PC-9 (cell line): ENCODE measurements around the gene MYO1B. TPM values are rescaled to one million over a fixed set of nuclear protein-coding genes. Genes with fewer than 3 reads are reported as not detected.

ENCODE experiments used
- BruUV-seq: library from RNA; stranded (reverse); fragments of 400-500 nt; replicated peaks from 2 replicates; lab custom pipeline; 2021; lab: Mats Ljungman, UMichigan
- CTCF ChIA-PET: fragments of 300-600 bp; sonication (Branson Sonifier 250); formaldehyde crosslinking; loops from one replicate; lab custom pipeline; 2022; ENCODE audit warnings: antibody characterized with exemption; lab: Charles Lee
- POLR2A ChIA-PET: fragments of 300-600 bp; sonication (Branson Sonifier 250); formaldehyde crosslinking; loops from one replicate; lab custom pipeline; 2022; ENCODE audit warnings: antibody characterized with exemption; ENCODE audit not compliant: unreplicated experiment; lab: Charles Lee
- DNase-seq, 2 experiments: peaks; one replicate each; pipeline versions ENCODE4 v3.0.0 to v3.0.0-alpha.2; 2015 to 2022; ENCODE audit warnings: mixed read lengths in 1 of 2
- H2AFZ ChIP-seq: fragments of 200-600 bp; sonication (generic); 2 replicates; pipeline ENCODE4 v1.8.1; 2017; ENCODE audit warnings: antibody characterized with exemption
- H3F3A ChIP-seq: fragments of 200-600 bp; sonication (generic); 2 replicates; pipeline ENCODE4 v1.8.1; 2017; ENCODE audit warnings: antibody characterized with exemption, mild to moderate bottlenecking, low read depth; ENCODE audit not compliant: insufficient read depth
- H3K27ac ChIP-seq: fragments of 200-600 bp; sonication (generic); 2 replicates; pipeline ENCODE4 v1.6.1; 2016; ENCODE audit warnings: mixed run types
- H3K27me3 ChIP-seq: fragments of 200-600 bp; sonication (generic); 2 replicates; pipeline ENCODE4 v1.6.1; 2016; ENCODE audit warnings: low read depth, mixed run types; ENCODE audit not compliant: insufficient read depth
- H3K36me3 ChIP-seq: fragments of 200-600 bp; sonication (generic); 2 replicates; pipeline ENCODE4 v1.6.1; 2016; ENCODE audit warnings: low read depth, mixed run types
- H3K4me1 ChIP-seq: fragments of 200-600 bp; sonication (generic); replicated peaks from 2 replicates; pipeline ENCODE4 v1.6.1; 2016; ENCODE audit warnings: mixed run types; ENCODE audit not compliant: insufficient read depth
- H3K4me2 ChIP-seq: fragments of 200-600 bp; sonication (generic); 2 replicates; pipeline ENCODE4 v1.6.1; 2017; ENCODE audit warnings: mixed run types
- H3K4me3 ChIP-seq: fragments of 200-600 bp; sonication (generic); 2 replicates; pipeline ENCODE4 v1.6.1; 2016; ENCODE audit warnings: mixed run types
- H3K79me2 ChIP-seq: fragments of 200-600 bp; sonication (generic); 2 replicates; pipeline ENCODE4 v1.6.1; 2017; ENCODE audit warnings: low read depth, mixed run types
- H3K9me2 ChIP-seq: fragments of 200-600 bp; sonication (generic); 2 replicates; pipeline ENCODE4 v1.8.1; 2017; ENCODE audit warnings: mild to moderate bottlenecking; ENCODE audit not compliant: insufficient read depth
- H3K9me3 ChIP-seq: fragments of 200-600 bp; sonication (generic); 2 replicates; pipeline ENCODE4 v1.8.1; 2016; ENCODE audit warnings: low read depth; ENCODE audit not compliant: insufficient read depth
- H4K20me1 ChIP-seq: fragments of 200-600 bp; sonication (generic); 2 replicates; pipeline ENCODE4 v1.8.1; 2017; ENCODE audit not compliant: insufficient read depth
- EZH2 ChIP-seq: fragments of 200-600 bp; sonication (generic); IDR thresholded peaks from 2 replicates; pipeline ENCODE4 v1.8.0; 2017; ENCODE audit warnings: antibody characterized with exemption, low read depth
- intact Hi-C: fragments of 100-400 bp; cut with micrococcal nuclease; formaldehyde crosslinking; loops from one replicate; pipeline ENCODE4 v1.10.0; 2022; ENCODE audit not compliant: unreplicated experiment
- total RNA-seq: library from RNA; stranded (reverse); gene quantifications from 2 replicates; pipeline ENCODE4 v1.2.3, GENCODE V29; 2021
- TF ChIP-seq, protein P1 (sequence below): fragments of 200-600 bp; sonication (generic); conservative IDR thresholded peaks from 2 replicates; pipeline ENCODE4 v1.6.1; 2017; ENCODE audit warnings: mixed run types, antibody characterized with exemption, mild to moderate bottlenecking, moderate library complexity

The MYO1B gene
- total RNA-seq, 1 experiment from 2014 or later: 55.0 TPM

GRCh38 chr2:191349990-191350389 lies 104.8 kb downstream of the MYO1B start:
- intact Hi-C loops: no loop called here
- no peak overlapping the region for H3K4me2 ChIP-seq
- H3F3A ChIP-seq: peaks cover 5% of the 10 kb centered on the region; the same call in 1 of the 2 replicates
- TF ChIP-seq, protein P1, sequence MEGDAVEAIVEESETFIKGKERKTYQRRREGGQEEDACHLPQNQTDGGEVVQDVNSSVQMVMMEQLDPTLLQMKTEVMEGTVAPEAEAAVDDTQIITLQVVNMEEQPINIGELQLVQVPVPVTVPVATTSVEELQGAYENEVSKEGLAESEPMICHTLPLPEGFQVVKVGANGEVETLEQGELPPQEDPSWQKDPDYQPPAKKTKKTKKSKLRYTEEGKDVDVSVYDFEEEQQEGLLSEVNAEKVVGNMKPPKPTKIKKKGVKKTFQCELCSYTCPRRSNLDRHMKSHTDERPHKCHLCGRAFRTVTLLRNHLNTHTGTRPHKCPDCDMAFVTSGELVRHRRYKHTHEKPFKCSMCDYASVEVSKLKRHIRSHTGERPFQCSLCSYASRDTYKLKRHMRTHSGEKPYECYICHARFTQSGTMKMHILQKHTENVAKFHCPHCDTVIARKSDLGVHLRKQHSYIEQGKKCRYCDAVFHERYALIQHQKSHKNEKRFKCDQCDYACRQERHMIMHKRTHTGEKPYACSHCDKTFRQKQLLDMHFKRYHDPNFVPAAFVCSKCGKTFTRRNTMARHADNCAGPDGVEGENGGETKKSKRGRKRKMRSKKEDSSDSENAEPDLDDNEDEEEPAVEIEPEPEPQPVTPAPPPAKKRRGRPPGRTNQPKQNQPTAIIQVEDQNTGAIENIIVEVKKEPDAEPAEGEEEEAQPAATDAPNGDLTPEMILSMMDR: no peak
- TF ChIP-seq EZH2: no peak
- no peak overlapping the region for H3K27ac ChIP-seq
- no peaks in the 10 kb centered on the region; the same call in 1 of the 2 replicates for H3K9me2 ChIP-seq
- H3K36me3 ChIP-seq: no peaks in the 10 kb centered on the region
- H3K27me3 ChIP-seq: no peaks in the 10 kb centered on the region
- H2AFZ ChIP-seq: no peak overlapping the region
- peaks cover 12% of the 10 kb centered on the region for H3K4me1 ChIP-seq
- no peaks in the 10 kb centered on the region for H3K9me3 ChIP-seq
- no peak for DNase-seq
- H3K79me2 ChIP-seq: no peaks in the 10 kb centered on the region
- ChIA-PET POLR2A (interaction anchor here (0.6 kb wide), 1 partner anchor 178 kb away, joined by 15 read pairs; no protein-coding TSS in a partner anchor), CTCF (no interaction called here)
- no TSS peak for BruUV-seq
- no peaks in the 10 kb centered on the region for H4K20me1 ChIP-seq
- no peak overlapping the region for H3K4me3 ChIP-seq

DNA sequence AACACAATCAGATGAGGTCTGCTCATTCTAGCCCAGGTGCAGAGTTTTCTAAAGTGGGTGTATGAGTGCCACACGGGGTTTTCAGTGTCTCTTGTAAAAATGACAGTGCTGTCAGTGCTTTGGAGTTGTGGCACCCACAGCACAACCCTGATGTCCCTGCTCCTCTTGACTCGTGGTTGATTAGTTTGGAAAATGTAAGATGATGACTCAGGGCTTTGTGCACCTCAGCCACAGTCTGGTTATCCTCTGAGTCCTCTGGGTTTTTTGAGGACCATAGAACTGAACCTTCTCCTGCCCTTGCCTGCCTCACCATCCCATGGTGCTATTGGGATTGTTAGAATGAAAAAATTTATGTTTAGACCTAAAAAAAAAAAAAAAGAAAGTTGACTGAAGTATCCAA lies 105.6 kb downstream of the MYO1B start:
- DNase-seq: no peak
- CTCF ChIA-PET: no interaction called here
- no peak overlapping the region for H2AFZ ChIP-seq
- intact Hi-C loops: no loop called here
- no peak overlapping the region for H3K4me2 ChIP-seq
- no peak overlapping the region for H3K27ac ChIP-seq
- no TSS peak for BruUV-seq
- H3K79me2 ChIP-seq: no peaks in the 10 kb centered on the region
- POLR2A ChIA-PET: no interaction called here
- no peaks in the 10 kb centered on the region; the same call in 1 of the 2 replicates for H3K9me2 ChIP-seq
- H3F3A ChIP-seq: no peaks in the 10 kb centered on the region
- no peaks in the 10 kb centered on the region for H4K20me1 ChIP-seq
- TF ChIP-seq, protein P1: no peak
- no peak for TF ChIP-seq EZH2
- peaks cover 4% of the 10 kb centered on the region for H3K4me1 ChIP-seq
- H3K36me3 ChIP-seq: no peaks in the 10 kb centered on the region
- H3K9me3 ChIP-seq: no peaks in the 10 kb centered on the region
- H3K4me3 ChIP-seq: no peak overlapping the region
- no peaks in the 10 kb centered on the region for H3K27me3 ChIP-seq

DNA sequence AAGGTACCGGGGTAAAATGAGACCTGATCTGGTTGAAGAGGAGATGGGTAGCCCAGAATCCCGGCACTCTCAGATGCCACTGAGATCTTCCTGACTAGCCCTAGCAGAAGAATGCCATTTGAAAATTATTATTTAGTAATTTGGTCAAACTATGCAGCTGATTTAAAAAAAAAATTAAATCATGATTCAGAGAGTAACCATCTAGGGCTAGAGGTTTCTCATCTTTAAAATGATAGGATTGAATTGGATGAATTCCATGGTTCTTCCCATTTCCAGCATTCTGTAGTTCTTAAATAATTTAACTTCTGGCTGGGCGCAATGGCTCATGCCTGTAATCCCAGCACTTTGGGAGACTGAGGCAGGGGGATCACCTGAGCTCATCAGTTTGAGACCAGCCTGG lies 106.1 kb downstream of the MYO1B start:
- H3K9me2 ChIP-seq: no peaks in the 10 kb centered on the region; the same call in 1 of the 2 replicates
- no peak for DNase-seq
- POLR2A ChIA-PET: interaction anchor here (0.7 kb wide), 1 partner anchor 32 kb away, joined by 3 read pairs; no protein-coding TSS in a partner anchor
- no peak overlapping the region for H3K4me3 ChIP-seq
- TF ChIP-seq EZH2: no peak
- TF ChIP-seq, protein P1: no peak
- H3K27me3 ChIP-seq: no peaks in the 10 kb centered on the region
- intact Hi-C loops: no loop called here
- no peaks in the 10 kb centered on the region; the same call in 1 of the 2 replicates for H3K4me1 ChIP-seq
- H3F3A ChIP-seq: no peaks in the 10 kb centered on the region
- no peak overlapping the region for H2AFZ ChIP-seq
- H3K79me2 ChIP-seq: no peaks in the 10 kb centered on the region
- H3K27ac ChIP-seq: no peak overlapping the region
- H3K9me3 ChIP-seq: no peaks in the 10 kb centered on the region
- H4K20me1 ChIP-seq: no peaks in the 10 kb centered on the region
- no peaks in the 10 kb centered on the region for H3K36me3 ChIP-seq
- no TSS peak for BruUV-seq
- no peak overlapping the region for H3K4me2 ChIP-seq
- CTCF ChIA-PET: no interaction called here
